HL-60/S4 (cell line): ENCODE measurements around the gene LARP4.
"Not testable (repeated sequence)": the region's sequence is repeated elsewhere in the genome, so short reads cannot be mapped to it uniquely, and the experiment has no call there.

Source experiments
- in situ Hi-C: fragments of 300-500 bp; cut with MboI; formaldehyde crosslinking; loops from 2 replicates; pipeline ENCODE4 v1.14.3; 2022; ENCODE audit warnings: low sequenced_read_pairs

LARP4 gene

GRCh38 chr12:50400104-50400637 is 514 bp upstream of the LARP4 start:
- in situ Hi-C loops: no loop called here

DNA sequence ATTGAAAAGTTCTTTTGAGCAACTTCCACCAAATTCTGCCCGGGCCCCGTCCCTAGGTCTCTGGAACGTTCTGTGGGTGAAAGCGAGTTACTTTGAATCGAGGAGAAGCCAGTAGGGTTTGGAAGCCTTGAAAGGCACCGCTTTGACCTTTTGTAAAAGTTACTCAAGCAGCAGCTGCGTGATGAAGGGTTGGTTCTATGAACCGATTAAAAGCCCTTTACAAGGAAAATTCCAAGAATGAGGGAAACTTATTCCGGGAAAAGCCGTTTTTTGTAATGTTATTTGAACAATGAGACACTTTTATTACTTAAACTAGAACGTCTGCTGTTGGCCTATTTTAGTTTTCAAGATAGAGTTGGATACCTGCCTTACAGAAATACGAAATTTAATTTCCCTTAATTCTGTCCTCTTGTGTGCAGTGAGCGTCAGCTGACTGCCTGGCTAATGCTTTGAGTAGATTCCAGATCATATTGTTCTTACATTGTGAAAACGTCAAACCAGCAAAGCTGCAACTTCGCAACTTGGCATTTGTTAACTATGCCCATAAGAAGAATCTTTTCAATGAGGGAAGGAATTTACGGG is 906 bp downstream of the LARP4 start:
- in situ Hi-C loops: no loop called here

- in situ Hi-C loops: no loop called here
Observed at GRCh38 chr12:50402264-50403000, 1.7 kb downstream of the LARP4 start.

DNA sequence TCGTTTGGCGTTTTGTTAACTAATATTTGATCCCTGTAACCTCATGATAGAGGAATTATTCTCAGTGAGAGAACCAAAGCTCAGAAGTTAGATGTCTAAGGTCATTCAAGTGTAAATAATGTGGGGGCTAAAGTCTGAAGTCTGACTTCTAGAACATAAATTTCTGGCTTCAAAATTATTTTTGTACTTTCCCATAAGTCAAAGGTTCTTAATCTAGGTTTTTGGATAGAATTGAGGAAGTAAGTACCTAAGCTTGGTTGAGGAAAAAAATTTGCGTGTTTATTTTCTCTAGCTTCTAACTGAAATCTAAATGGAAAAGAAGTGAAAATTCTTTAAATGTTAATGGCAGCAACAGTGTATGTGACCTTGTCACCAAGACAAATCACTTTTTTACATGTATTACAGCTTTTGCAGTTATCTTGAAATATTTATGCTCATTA is 2.3 kb downstream of the LARP4 start:
- in situ Hi-C loops: no loop called here

DNA sequence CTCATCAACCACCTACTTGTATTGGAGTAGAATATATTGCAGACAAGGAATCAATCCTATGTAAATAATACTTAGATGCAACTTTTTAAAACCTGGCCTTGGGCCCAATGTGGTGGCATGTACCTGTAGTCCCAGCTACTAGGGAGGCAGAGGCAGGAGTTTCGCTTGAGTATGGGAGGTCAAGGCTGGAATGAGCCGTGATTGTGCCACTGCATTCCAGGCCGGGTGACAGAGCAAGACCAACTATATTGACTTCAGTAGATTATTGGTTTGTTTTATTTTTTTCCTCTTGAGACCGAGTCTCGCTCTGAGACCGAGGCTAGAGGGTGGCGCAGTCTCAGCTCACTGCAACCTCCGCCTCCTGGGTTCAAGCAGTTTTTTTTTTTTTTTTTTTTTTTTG is 3.6 kb downstream of the LARP4 start:
- in situ Hi-C loops: no loop called here

GRCh38 chr12:50411051-50411660 is 10.5 kb downstream of the LARP4 start:
- in situ Hi-C loops: no loop called here

- in situ Hi-C loops: no loop called here
Observed at GRCh38 chr12:50415899-50416479, 15.3 kb downstream of the LARP4 start.

DNA sequence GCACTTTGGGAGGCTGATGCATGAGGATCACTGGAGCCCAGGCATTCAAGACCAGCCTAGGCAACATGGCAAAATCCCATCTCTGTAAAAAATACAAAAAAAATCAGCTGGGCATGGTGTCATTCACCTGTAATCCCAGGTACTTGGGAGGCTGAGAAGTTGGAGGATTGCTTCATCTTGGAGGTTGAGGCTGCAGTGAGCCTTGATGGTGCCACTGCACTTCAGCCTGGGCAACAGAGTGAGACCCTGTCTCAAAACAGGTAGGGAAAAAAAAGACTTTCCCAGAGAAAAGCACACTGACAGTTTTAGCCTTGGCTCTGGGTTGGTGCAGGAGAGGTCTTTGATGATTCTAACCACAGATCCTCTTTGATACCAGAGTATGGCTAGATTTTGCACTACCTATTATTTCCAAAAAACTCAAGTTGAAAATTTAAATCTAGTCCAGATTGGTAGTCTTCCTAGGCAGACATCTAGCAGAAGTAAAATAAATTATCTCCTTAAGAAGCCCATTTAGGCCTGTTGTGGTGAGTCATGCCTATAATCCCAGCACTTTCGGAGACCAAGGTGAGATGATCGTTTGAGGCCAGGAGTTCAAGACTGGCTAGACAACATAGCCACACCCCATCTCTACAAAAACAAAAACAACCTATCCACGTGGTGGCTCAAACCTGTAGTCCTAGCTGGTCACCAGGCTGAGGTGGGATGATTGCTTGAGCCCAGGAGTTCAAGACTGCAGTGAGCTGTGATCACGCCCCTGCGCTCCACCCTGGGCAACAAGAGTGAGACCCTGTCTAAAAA is 18.6 kb downstream of the LARP4 start:
- in situ Hi-C loops: no loop called here

- in situ Hi-C loops: not testable (repeated sequence)
Observed at GRCh38 chr12:50422855-50423254, 22.2 kb downstream of the LARP4 start.

DNA sequence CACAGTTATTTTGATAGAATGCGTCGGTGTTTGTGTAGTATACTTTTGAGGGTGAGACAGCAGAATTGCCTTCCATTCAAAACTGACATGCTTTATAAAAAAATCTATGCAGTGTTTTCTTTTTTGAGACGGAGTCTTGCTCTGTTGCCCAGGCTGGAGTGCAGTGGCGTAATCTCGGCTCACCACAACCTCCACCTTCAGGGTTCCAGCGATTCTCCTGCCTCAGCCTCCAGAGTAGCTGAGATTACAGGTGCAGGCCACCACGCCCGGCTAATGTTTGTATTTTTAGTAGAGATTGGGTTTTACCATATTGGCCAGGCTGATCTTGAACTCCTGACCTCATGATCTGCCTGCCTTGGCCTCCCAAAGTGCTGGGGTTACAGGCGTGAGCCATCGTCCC is 22.7 kb downstream of the LARP4 start:
- in situ Hi-C loops: not testable (repeated sequence)

DNA sequence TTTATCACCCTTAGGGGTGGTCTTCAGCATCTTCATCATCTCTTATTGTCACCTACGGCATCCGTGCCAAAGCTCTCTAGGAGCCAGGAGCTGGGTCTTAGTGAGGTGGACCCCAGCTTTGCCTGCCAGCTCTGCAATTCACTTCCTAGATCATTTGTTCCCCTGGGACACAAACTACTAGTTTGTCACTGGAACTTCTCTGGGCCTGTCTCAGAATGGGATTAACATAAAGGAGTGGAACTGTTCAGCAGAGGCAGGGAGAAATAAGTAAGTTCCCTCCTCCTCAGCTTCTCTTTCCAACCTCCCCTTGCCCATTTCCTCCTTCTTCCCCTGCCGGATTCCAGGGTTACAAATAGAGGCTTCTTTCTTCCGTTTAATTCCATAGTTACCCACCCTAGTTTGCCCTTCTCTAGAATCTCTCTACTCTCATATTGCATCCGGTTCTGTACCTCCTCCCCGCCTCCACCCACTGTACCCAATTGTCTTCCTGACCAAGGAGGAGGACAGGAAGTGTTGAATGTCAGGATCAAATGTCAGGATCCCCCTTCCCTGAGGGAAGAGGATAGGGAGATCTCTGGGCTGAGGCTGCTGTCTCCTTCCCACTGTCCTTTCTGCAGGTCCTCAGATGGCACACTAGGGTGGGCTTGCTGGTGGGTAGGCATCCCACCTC is 25.0 kb downstream of the LARP4 start:
- in situ Hi-C loops: no loop called here

- in situ Hi-C loops: not testable (repeated sequence)
Observed at GRCh38 chr12:50431656-50432055, 31.0 kb downstream of the LARP4 start.

DNA sequence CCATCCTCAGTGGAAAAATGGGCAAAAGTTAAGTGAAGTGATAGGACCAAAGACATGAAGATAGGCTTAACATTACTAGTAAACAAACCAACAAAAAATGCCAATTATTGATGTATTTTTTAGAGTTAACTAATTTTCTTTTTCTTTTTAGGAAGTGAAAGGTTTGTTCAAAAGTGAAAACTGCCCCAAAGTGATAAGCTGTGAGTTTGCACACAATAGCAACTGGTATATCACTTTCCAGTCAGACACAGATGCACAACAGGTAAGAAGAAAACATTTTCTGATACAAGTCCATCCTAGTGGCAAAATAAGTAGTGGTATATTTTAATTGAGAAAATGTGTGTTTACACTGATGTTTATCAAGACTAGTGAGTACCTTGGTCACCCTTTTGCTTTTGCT is 39.6 kb downstream of the LARP4 start:
- in situ Hi-C loops: no loop called here

DNA sequence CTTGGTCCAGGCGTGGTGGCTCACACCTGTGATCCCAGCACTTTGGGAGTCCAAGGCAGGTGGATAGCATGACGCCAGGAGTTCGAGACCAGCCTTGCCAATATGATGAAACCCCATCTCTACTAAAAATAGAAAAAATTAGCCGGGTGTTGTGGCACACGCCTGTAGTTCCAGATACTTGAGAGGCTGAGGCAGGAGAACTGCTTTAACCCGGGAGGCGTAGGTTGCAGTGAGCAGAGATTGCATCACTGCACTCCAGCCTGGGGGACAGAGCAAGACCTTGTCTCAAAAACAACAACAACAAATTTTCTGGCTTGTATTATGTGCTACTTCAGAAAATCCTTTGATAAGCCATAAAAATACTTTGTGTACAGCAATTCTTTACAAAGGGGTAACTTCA is 41.1 kb downstream of the LARP4 start:
- in situ Hi-C loops: no loop called here

- in situ Hi-C loops: no loop called here
Observed at GRCh38 chr12:50442178-50442908, 41.7 kb downstream of the LARP4 start.

DNA sequence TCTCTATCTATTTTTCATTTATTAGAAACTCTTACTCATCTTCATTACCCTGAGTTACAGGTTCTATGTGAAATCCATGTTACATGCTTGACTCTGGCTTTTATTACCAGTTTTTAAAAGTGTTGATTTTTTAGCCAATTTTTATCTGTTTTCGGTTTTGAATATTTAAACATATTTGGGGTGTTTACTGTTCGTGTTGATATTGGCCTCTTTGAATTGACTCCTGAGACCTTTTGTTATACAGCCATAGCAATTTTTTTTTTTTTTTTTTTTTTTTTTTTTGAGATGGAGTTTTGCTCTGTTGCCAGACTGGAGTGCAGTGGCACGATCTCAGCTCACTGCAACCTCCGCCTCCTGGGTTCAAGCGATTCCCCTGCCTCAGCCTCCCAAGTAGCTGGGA is 49.0 kb downstream of the LARP4 start:
- in situ Hi-C loops: not testable (repeated sequence)

DNA sequence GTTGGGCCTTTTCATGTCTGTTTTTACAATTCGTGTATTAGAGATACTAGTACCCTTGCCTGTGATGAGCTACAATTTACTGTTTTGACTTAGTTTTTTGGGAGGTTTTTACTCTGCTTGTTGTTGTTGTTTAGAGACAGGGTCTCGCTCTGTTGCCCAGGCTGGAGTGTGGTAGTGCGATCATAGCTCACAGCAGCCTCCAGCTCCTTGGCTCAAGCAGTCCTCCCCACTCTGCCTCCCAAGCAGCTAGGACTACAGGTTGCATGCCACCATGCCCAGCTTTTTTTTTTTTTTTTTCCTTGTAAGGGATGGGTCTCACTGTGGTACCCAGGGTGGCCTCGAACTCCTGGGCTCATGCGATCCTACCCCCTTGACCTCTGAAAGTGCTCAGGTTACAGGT is 52.1 kb downstream of the LARP4 start:
- in situ Hi-C loops: no loop called here

GRCh38 chr12:50453872-50454271 is 53.2 kb downstream of the LARP4 start:
- in situ Hi-C loops: no loop called here

- in situ Hi-C loops: no loop called here
Observed at GRCh38 chr12:50458606-50459005, 57.9 kb downstream of the LARP4 start.

DNA sequence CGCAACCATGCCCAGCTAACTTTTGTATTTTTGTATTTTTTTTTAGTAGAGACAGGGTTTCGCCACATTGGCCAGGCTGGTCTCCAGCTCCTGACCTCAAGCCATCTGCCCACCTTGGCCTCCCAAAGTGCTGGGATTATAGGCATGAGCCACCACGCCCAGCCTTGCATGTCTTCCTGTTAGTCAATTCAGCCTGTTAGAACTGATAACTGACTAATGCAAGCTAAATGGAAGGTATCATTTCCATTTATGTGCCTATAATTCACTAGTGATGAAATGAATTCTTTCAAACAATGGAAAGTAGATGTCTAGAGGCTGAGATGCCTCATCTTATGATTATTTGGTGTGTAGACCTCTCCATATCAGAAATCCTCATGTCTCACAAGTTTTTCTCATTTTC is 66.8 kb downstream of the LARP4 start:
- in situ Hi-C loops: no loop called here
